Naive B cell (primary cell): ENCODE data around the gene FAM199X. TPM values are rescaled to one million over a fixed set of nuclear protein-coding genes. Genes with fewer than 3 reads are reported as not detected.

Experiments used
- ATAC-seq, 2 donors: fragments of 150-1000 bp; cut with Tn5 transposase; 2 replicates each; pipeline ENCODE4 v1.10.0; 2021; ENCODE audit warnings: low read depth in 2 of 2, mild to moderate bottlenecking in 2 of 2, moderate library complexity in 2 of 2
- DNase-seq: peaks from one replicate; pipeline ENCODE4 v3.0.0; 2022
- H3K27ac Mint-ChIP-seq, 6 donors: one replicate each; pipeline ENCODE4 v1.8.0; 2020 to 2022; ENCODE audit warnings: mild to moderate bottlenecking in 6 of 6, mixed read lengths in 6 of 6, moderate library complexity in 5 of 6, inconsistent platforms in 2 of 6
- H3K27me3 Mint-ChIP-seq, 3 donors: one replicate each; pipeline ENCODE4 v1.8.0; 2021 to 2022; ENCODE audit warnings: mixed read lengths in 3 of 3, mild to moderate bottlenecking in 1 of 3
- H3K36me3 Mint-ChIP-seq, 2 donors: one replicate each; pipeline ENCODE4 v1.8.0; 2020 to 2022; ENCODE audit warnings: mixed read lengths in 2 of 2, inconsistent platforms in 1 of 2, mild to moderate bottlenecking in 1 of 2
- H3K4me1 Mint-ChIP-seq, 3 donors: one replicate each; pipeline ENCODE4 v1.8.0; 2020 to 2022; ENCODE audit warnings: mixed read lengths in 3 of 3, inconsistent platforms in 1 of 3, mild to moderate bottlenecking in 1 of 3, moderate library complexity in 1 of 3
- H3K4me3 Mint-ChIP-seq, 8 donors: one replicate each; pipeline ENCODE4 v1.8.0; 2020 to 2022; ENCODE audit warnings: mild to moderate bottlenecking in 8 of 8, mixed read lengths in 8 of 8, moderate library complexity in 8 of 8, inconsistent platforms in 2 of 8
- H3K9me3 Mint-ChIP-seq, 7 donors: one replicate each; pipeline ENCODE4 v1.8.0; 2020 to 2022; ENCODE audit warnings: mixed read lengths in 7 of 7, mild to moderate bottlenecking in 5 of 7, inconsistent platforms in 2 of 7, moderate library complexity in 1 of 7
- polyA plus RNA-seq, 6 donors: library from polyadenylated mRNA; unstranded; fragments of 300-500 nt; fragmentation: Illumina TruSeq; gene quantifications; one replicate each; pipeline ENCODE4 v1.2.3, GENCODE V29; 2021; ENCODE audit warnings: low read depth in 6 of 6

The FAM199X gene
- polyA plus RNA-seq, 6 donors from 2014 or later = 8.5 to 14.4 (median 12.5) TPM

DNA sequence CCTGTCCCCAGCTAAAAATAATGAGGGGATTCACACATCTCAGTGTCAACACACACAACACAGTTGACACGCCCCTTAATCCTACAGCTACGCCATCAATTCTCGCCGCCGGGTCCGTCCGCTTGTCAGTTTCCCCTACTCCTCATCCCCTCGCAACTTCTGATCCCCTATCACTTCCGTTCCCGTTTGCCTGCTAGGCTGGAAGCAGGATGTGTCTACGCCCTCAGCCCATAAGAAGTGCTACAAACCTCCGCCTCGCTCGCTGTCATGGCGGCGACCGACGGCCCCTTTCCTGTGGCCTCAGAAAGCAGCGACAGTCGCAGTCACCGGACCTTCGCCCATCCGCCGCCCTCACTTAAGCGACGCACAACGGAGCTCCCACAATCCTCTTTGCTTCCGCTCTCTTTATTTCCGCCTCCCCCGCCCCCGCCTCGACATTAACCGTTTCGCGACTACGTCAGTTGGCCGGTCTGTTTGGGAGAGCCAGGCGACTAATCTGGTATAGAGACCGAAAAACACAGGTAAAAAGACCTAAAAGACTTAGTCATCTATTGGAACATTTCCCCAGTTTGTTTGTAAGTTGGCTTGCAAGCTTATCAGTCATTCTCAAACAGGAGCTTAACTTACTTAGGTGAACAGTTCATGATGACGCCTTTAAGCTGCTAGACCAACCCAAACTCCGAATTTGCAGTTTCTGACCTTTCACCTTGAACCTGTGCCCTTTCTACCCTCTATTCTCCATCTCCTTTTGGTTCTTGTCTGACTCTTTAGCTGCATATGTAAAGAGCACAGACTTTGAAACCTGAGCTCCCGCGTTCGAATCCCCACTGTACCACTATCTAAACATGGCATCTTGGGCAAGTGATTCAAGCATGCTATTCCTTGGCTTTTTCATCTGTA is 9.4 kb upstream of the FAM199X start, which contains the start of gene SLC25A53:
TSS of gene SLC25A53 (minus strand) at position 380 of the 900 bp plus-strand sequence. CDS start 51,752 bp downstream, outside the sequence.
- Mint-ChIP-seq H3K27me3 (no peaks in the 10 kb centered on the region), H3K36me3 (peaks cover 5 to 10% of the 10 kb centered on the region in 2 donors), H3K27ac (peak within 1 kb of the TSS; percentile 99 to 100 (median 100)), H3K4me1 (peaks cover 6 to 22% (median 15%) of the 10 kb centered on the region in 3 donors), H3K9me3 (peaks cover 0 to 1% (median 0%) of the 10 kb centered on the region in 7 donors), H3K4me3 (peak within 1 kb of the TSS; percentile 88 to 99 (median 97))
- ATAC-seq = peak; percentile 86 to 87
- peak; percentile 79 for DNase-seq

DNA sequence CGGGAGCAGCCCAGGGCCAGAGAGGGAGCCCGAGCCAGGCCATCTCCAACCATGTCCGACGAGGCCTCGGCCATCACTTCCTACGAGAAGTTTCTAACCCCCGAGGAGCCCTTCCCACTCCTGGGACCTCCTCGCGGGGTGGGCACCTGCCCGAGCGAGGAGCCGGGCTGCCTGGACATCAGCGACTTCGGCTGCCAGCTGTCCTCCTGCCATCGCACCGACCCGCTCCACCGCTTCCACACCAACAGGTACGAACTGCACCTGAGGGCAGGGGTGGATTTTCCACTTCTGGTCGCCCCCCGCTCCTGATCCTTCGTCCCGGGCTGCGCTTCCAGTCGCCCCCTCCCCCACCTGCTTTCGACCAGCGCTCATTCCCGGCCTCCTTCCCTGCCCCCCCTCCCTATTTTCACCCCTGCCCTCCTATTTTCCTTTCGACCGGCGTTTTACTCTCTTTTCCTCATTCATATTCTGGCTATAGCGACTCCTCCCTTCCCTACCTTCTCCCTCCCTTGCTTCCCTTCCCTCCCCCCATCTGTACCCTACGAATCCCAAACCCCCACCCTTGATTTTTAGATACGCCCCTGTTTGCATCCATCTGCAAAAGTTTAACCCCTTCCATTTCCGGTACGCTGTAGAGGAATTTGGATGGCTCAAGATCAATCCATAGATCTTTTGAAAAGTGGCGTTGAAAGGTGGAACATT is 633 bp downstream of the FAM199X start:
- no peak for ATAC-seq

GRCh38 chrX:104168127-104168526 is 1.9 kb downstream of the FAM199X start:
- DNase-seq (no peak), ATAC-seq (no peak)
- Mint-ChIP-seq H3K27ac (peak overlapping the region in 2 of 6 donors; percentile 66 to 84), H3K27me3 (no peaks in the 10 kb centered on the region), H3K4me1 (peaks cover 25 to 32% (median 31%) of the 10 kb centered on the region in 3 donors), H3K36me3 (peaks cover 0 to 7% of the 10 kb centered on the region in 2 donors), H3K4me3 (peak overlapping the region in 7 of 8 donors; percentile 26 to 89 (median 75)), H3K9me3 (peaks cover 0 to 5% (median 0%) of the 10 kb centered on the region in 7 donors)

More for the DNA sequence above, 633 bp downstream of the FAM199X start:
- Mint-ChIP-seq H3K4me1 (peaks cover 25 to 31% (median 28%) of the 10 kb centered on the region in 3 donors), H3K27me3 (no peaks in the 10 kb centered on the region), H3K4me3 (peak overlapping the region; percentile 71 to 89 (median 76)), H3K9me3 (peaks cover 0 to 5% (median 0%) of the 10 kb centered on the region in 7 donors), H3K36me3 (peaks cover 0 to 7% of the 10 kb centered on the region in 2 donors), H3K27ac (peak overlapping the region in 3 of 6 donors; percentile 61 to 84 (median 70))
- DNase-seq = no peak

- H3K4me3 Mint-ChIP-seq = no peak overlapping the region
- H3K27me3 Mint-ChIP-seq = no peaks in the 10 kb centered on the region
- H3K36me3 Mint-ChIP-seq = no peaks in the 10 kb centered on the region
- H3K27ac Mint-ChIP-seq = peak overlapping the region in 2 of 6 donors; percentile 32 to 66
- ATAC-seq (no peak), DNase-seq (no peak)
- H3K9me3 Mint-ChIP-seq = no peaks in the 10 kb centered on the region
- H3K4me1 Mint-ChIP-seq = peaks cover 17 to 23% (median 22%) of the 10 kb centered on the region in 3 donors
Observed at GRCh38 chrX:104172121-104172520, 5.9 kb downstream of the FAM199X start.

- Mint-ChIP-seq H3K27ac (peak overlapping the region in 1 of 6 donors; percentile 42), H3K27me3 (no peaks in the 10 kb centered on the region), H3K4me1 (peaks cover 10 to 17% (median 15%) of the 10 kb centered on the region in 3 donors), H3K36me3 (peaks cover 0 to 2% of the 10 kb centered on the region in 2 donors), H3K4me3 (no peak overlapping the region), H3K9me3 (no peaks in the 10 kb centered on the region)
- no peak for ATAC-seq
- no peak for DNase-seq
Observed at GRCh38 chrX:104172788-104173187, 6.5 kb downstream of the FAM199X start.

DNA sequence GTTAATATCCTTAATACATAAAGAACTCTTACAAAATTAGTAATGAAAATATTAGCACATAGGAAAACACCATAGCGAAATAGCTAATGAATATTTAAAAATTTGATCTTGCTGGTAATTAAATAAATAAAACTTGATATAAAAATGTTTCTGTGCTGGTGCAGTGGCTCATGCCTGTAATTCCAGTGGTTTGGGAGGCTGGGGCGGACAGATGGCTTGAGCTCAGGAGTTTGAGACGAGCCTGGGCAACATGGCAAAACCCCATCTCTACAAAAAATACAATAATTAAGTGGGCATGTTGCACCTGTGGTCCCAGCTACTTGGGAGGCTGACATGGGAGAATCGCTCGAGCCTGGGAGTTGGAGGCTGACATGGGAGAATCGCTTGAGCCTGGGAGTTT is 7.6 kb downstream of the FAM199X start:
- H3K27ac Mint-ChIP-seq = peak overlapping the region in 1 of 6 donors; percentile 35
- peaks cover 0 to 9% of the 10 kb centered on the region in 2 donors for H3K36me3 Mint-ChIP-seq

GRCh38 chrX:104183685-104184084 is 17.4 kb downstream of the FAM199X start:
- ATAC-seq (no peak), DNase-seq (no peak)
- Mint-ChIP-seq H3K27me3 (no peaks in the 10 kb centered on the region), H3K36me3 (peaks cover 0 to 2% of the 10 kb centered on the region in 2 donors), H3K4me3 (no peak overlapping the region), H3K4me1 (peaks cover 0 to 4% (median 1%) of the 10 kb centered on the region in 3 donors), H3K9me3 (peaks cover 0 to 4% (median 1%) of the 10 kb centered on the region in 7 donors), H3K27ac (no peak overlapping the region)

More for the DNA sequence above, 7.6 kb downstream of the FAM199X start:
- H3K9me3 Mint-ChIP-seq = peaks cover 0 to 5% (median 2%) of the 10 kb centered on the region in 7 donors
- H3K27me3 Mint-ChIP-seq = no peaks in the 10 kb centered on the region
- no peak overlapping the region for H3K4me3 Mint-ChIP-seq
- DNase-seq (no peak), ATAC-seq (no peak)
- peaks cover 8 to 13% (median 9%) of the 10 kb centered on the region in 3 donors for H3K4me1 Mint-ChIP-seq

GRCh38 chrX:104187931-104188330 is 21.7 kb downstream of the FAM199X start:
- no peaks in the 10 kb centered on the region for H3K9me3 Mint-ChIP-seq
- H3K27ac Mint-ChIP-seq = no peak overlapping the region
- no peak for DNase-seq
- no peak for ATAC-seq
- H3K27me3 Mint-ChIP-seq = no peaks in the 10 kb centered on the region
- H3K4me3 Mint-ChIP-seq = no peak overlapping the region
- H3K4me1 Mint-ChIP-seq = no peaks in the 10 kb centered on the region
- no peaks in the 10 kb centered on the region for H3K36me3 Mint-ChIP-seq

- Mint-ChIP-seq H3K4me3 (no peak overlapping the region), H3K9me3 (no peaks in the 10 kb centered on the region), H3K36me3 (no peaks in the 10 kb centered on the region), H3K27me3 (no peaks in the 10 kb centered on the region), H3K27ac (no peak overlapping the region), H3K4me1 (no peaks in the 10 kb centered on the region)
- no peak for DNase-seq
- ATAC-seq = no peak
Observed at GRCh38 chrX:104189837-104190236, 23.6 kb downstream of the FAM199X start.

GRCh38 chrX:104193485-104193884 is 27.2 kb downstream of the FAM199X start:
- ATAC-seq = no peak
- no peak for DNase-seq
- H3K36me3 Mint-ChIP-seq = no peaks in the 10 kb centered on the region
- no peak overlapping the region for H3K4me3 Mint-ChIP-seq
- H3K9me3 Mint-ChIP-seq = no peaks in the 10 kb centered on the region
- no peak overlapping the region for H3K27ac Mint-ChIP-seq
- no peaks in the 10 kb centered on the region for H3K27me3 Mint-ChIP-seq
- H3K4me1 Mint-ChIP-seq = no peaks in the 10 kb centered on the region

- no peak overlapping the region for H3K27ac Mint-ChIP-seq
- no peak overlapping the region for H3K4me3 Mint-ChIP-seq
- no peaks in the 10 kb centered on the region for H3K27me3 Mint-ChIP-seq
- DNase-seq = no peak
- H3K9me3 Mint-ChIP-seq = no peaks in the 10 kb centered on the region
- no peaks in the 10 kb centered on the region for H3K4me1 Mint-ChIP-seq
- no peaks in the 10 kb centered on the region for H3K36me3 Mint-ChIP-seq
- no peak for ATAC-seq
Observed at GRCh38 chrX:104195013-104195412, 28.8 kb downstream of the FAM199X start.

GRCh38 chrX:104195489-104196084 is 29.3 kb downstream of the FAM199X start:
- Mint-ChIP-seq H3K9me3 (no peaks in the 10 kb centered on the region), H3K27me3 (no peaks in the 10 kb centered on the region), H3K36me3 (no peaks in the 10 kb centered on the region), H3K4me1 (no peaks in the 10 kb centered on the region), H3K4me3 (no peak overlapping the region), H3K27ac (no peak overlapping the region)
- DNase-seq (peak; percentile 7), ATAC-seq (no peak)

- DNase-seq = no peak
- Mint-ChIP-seq H3K9me3 (no peaks in the 10 kb centered on the region), H3K4me1 (no peaks in the 10 kb centered on the region), H3K4me3 (no peak overlapping the region), H3K27me3 (no peaks in the 10 kb centered on the region), H3K27ac (no peak overlapping the region), H3K36me3 (no peaks in the 10 kb centered on the region)
- ATAC-seq = no peak
Observed at GRCh38 chrX:104205548-104205947, 39.3 kb downstream of the FAM199X start.
